ENCODE data around the gene MSH6. TPM values are rescaled to one million over a fixed set of nuclear protein-coding genes. Genes with fewer than 3 reads are reported as not detected.

MSH6 gene
- total RNA-seq, 1 donor, result 35.8 TPM

- Histone ChIP-seq H3K4me2 (ENCODE audit: insufficient read depth, low read length) (no peak overlapping the region), H3K4me3 (ENCODE audit: insufficient read depth, low read length) (no peak overlapping the region), H3K36me3 (ENCODE audit: insufficient read depth, low read length) (no peaks in the 10 kb centered on the region), H3K79me2 (ENCODE audit: insufficient read depth, low read length) (no peaks in the 10 kb centered on the region), H3K27ac (ENCODE audit: low read depth, low read length) (no peak overlapping the region), H4K20me1 (ENCODE audit: insufficient read depth, low read length) (no peaks in the 10 kb centered on the region), H3K27me3 (ENCODE audit: insufficient read depth, low read length) (peaks cover 25% of the 10 kb centered on the region), H3K4me1 (ENCODE audit: insufficient read depth, low read length) (no peaks in the 10 kb centered on the region), H2AFZ (ENCODE audit: low read length) (no peak overlapping the region), H3K9me3 (ENCODE audit: low read depth, low read length) (no peaks in the 10 kb centered on the region)
- TF ChIP-seq CTCF (IDR thresholded peaks at IDR 0.05; ENCODE audit: extremely low read depth, low read depth, low read length), result no peak
- no peak for DNase-seq (ENCODE audit: insufficient read length, low spot score, missing footprints)
These were observed 45.6 kb upstream of the MSH6 start for GRCh38 chr2:47737191-47737975.

- H3K4me2 ChIP-seq (ENCODE audit: insufficient read depth, low read length), result no peak overlapping the region
- no peaks in the 10 kb centered on the region for H3K79me2 ChIP-seq (ENCODE audit: insufficient read depth, low read length)
- no peak overlapping the region for H3K4me3 ChIP-seq (ENCODE audit: insufficient read depth, low read length)
- no peaks in the 10 kb centered on the region for H3K4me1 ChIP-seq (ENCODE audit: insufficient read depth, low read length)
- H3K27me3 ChIP-seq (ENCODE audit: insufficient read depth, low read length), result peaks cover 27% of the 10 kb centered on the region
- H4K20me1 ChIP-seq (ENCODE audit: insufficient read depth, low read length), result no peaks in the 10 kb centered on the region
- DNase-seq (ENCODE audit: insufficient read length, low spot score, missing footprints), result no peak
- H2AFZ ChIP-seq (ENCODE audit: low read length), result no peak overlapping the region
- no peak overlapping the region for H3K27ac ChIP-seq (ENCODE audit: low read depth, low read length)
- no peaks in the 10 kb centered on the region for H3K9me3 ChIP-seq (ENCODE audit: low read depth, low read length)
- TF ChIP-seq CTCF (IDR thresholded peaks at IDR 0.05; ENCODE audit: extremely low read depth, low read depth, low read length), result no peak
- no peaks in the 10 kb centered on the region for H3K36me3 ChIP-seq (ENCODE audit: insufficient read depth, low read length)
These were observed 44.6 kb upstream of the MSH6 start for GRCh38 chr2:47738331-47738730.

GRCh38 chr2:47741101-47741500, 41.8 kb upstream of the MSH6 start:
- Histone ChIP-seq H2AFZ (ENCODE audit: low read length) (no peak overlapping the region), H3K4me1 (ENCODE audit: insufficient read depth, low read length) (no peaks in the 10 kb centered on the region), H3K27me3 (ENCODE audit: insufficient read depth, low read length) (peaks cover 22% of the 10 kb centered on the region), H4K20me1 (ENCODE audit: insufficient read depth, low read length) (no peaks in the 10 kb centered on the region), H3K4me3 (ENCODE audit: insufficient read depth, low read length) (no peak overlapping the region), H3K4me2 (ENCODE audit: insufficient read depth, low read length) (no peak overlapping the region), H3K9me3 (ENCODE audit: low read depth, low read length) (no peaks in the 10 kb centered on the region), H3K27ac (ENCODE audit: low read depth, low read length) (no peak overlapping the region), H3K36me3 (ENCODE audit: insufficient read depth, low read length) (no peaks in the 10 kb centered on the region), H3K79me2 (ENCODE audit: insufficient read depth, low read length) (no peaks in the 10 kb centered on the region)
- no peak for DNase-seq (ENCODE audit: insufficient read length, low spot score, missing footprints)
- TF ChIP-seq CTCF (IDR thresholded peaks at IDR 0.05; ENCODE audit: extremely low read depth, low read depth, low read length), result no peak

GRCh38 chr2:47741637-47742036, 41.3 kb upstream of the MSH6 start:
- H3K27me3 ChIP-seq (ENCODE audit: insufficient read depth, low read length), result peaks cover 22% of the 10 kb centered on the region
- H2AFZ ChIP-seq (ENCODE audit: low read length), result no peak overlapping the region
- H3K36me3 ChIP-seq (ENCODE audit: insufficient read depth, low read length), result no peaks in the 10 kb centered on the region
- no peak for TF ChIP-seq CTCF (IDR thresholded peaks at IDR 0.05; ENCODE audit: extremely low read depth, low read depth, low read length)
- no peak overlapping the region for H3K4me2 ChIP-seq (ENCODE audit: insufficient read depth, low read length)
- no peak overlapping the region for H3K4me3 ChIP-seq (ENCODE audit: insufficient read depth, low read length)
- H4K20me1 ChIP-seq (ENCODE audit: insufficient read depth, low read length), result no peaks in the 10 kb centered on the region
- no peaks in the 10 kb centered on the region for H3K79me2 ChIP-seq (ENCODE audit: insufficient read depth, low read length)
- no peaks in the 10 kb centered on the region for H3K9me3 ChIP-seq (ENCODE audit: low read depth, low read length)
- no peak overlapping the region for H3K27ac ChIP-seq (ENCODE audit: low read depth, low read length)
- DNase-seq (ENCODE audit: insufficient read length, low spot score, missing footprints), result no peak
- no peaks in the 10 kb centered on the region for H3K4me1 ChIP-seq (ENCODE audit: insufficient read depth, low read length)
